Measurements from ENCODE around the gene ARL15.

ARL15 gene

GRCh38 chr5:54146390-54146789 lies 164.0 kb downstream of the ARL15 start:
- DNase-seq = no peak

- DNase-seq = no peak
Observed at GRCh38 chr5:54140247-54140840, 170.0 kb downstream of the ARL15 start.

DNA sequence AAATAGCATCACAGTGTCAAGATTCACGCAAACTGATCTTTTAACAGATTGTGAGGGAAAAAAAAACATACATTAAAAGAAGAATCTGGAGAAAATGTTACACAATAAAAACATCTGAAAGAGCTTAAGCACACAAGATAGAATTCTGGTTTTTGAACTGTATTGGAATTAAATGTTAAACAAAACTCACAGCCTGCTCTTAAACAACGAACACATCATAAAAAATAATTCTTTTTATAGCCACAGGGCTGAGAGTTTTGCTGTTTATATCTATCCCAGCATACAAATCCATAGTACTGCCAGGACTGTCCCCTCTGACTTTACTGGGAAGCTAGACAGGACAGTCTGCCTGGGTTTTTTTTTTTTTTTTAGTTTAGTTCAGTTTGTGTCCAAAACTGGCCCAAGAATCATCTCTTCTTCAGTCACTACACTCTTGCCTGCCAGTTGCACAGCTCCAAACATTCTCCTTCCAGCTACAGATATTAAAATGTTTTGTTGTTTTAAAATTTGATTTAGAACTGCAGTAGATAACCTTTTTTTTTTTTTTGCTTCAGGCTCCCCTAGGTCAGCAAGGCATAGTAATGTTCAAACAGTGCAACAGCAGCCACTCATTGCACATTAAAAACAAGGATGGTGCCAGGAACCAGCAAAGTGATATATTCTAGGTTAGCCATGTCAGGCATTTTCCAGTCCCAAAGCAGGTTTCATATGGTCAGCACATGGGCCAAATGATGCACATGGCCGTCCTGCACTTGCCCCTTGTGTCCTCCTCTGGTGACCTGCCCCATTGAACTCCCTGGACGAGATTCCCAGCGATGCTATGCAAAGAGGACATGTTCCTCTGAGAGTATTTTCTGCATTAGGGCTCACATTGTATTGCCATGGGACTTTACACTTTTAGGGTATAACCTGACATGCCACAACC lies 173.6 kb downstream of the ARL15 start:
- DNase-seq = no peak

DNA sequence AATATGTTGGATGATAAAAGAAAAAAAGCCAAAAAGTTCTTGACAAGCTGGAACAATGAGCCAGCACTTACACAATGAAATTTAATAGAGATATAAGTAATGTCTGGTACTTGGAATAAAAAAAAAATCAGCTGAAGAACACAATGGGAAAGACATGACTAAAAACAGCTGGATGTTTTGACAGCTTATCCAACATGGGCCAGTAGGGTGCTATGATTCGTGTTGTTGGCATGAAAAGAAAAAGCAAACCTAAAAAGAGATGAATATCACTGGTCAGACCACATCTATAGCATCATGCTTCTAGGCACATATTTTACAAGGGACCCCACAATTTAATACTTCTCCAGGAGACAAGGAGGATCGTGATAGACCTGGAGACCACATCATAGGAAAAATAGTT lies 175.3 kb downstream of the ARL15 start:
- DNase-seq = no peak

DNA sequence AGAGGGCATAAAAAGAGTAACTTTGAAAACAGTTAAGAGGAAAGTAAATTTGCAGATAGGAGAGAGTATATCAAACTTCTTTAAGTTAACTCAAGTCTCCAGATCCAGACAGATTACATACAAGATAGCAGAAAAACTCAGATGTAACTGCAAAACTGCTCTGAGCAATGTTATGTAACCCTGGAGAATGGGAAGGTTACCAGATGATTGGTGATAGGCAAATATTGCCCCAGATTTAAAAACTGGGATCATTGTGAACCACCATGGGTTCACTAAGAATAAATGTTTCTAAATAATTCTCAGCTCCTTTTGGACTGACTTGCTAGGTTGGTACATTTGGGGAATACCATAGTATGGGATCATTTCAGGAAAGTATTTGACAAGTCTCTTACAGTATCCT lies 176.5 kb downstream of the ARL15 start:
- DNase-seq = no peak

GRCh38 chr5:54120473-54120872 lies 189.9 kb downstream of the ARL15 start:
- DNase-seq = no peak

DNA sequence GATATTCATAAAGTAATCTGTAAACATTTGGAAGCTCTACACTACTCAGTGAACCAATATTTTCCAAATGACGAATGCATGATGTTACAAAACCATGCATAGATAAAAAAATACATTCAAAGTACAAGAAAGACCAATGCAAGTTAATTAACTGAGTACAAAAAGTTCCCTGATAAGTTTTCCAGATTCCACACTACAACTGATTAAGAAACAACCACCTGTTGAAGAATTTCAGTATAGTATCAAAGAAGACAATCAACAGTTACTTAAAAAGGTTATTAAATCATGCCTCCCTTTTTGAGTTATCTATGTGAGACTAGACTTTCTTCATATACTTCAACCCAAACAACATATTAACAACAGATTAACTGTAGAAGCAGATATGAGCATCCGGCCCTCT lies 192.4 kb downstream of the ARL15 start:
- DNase-seq = no peak

DNA sequence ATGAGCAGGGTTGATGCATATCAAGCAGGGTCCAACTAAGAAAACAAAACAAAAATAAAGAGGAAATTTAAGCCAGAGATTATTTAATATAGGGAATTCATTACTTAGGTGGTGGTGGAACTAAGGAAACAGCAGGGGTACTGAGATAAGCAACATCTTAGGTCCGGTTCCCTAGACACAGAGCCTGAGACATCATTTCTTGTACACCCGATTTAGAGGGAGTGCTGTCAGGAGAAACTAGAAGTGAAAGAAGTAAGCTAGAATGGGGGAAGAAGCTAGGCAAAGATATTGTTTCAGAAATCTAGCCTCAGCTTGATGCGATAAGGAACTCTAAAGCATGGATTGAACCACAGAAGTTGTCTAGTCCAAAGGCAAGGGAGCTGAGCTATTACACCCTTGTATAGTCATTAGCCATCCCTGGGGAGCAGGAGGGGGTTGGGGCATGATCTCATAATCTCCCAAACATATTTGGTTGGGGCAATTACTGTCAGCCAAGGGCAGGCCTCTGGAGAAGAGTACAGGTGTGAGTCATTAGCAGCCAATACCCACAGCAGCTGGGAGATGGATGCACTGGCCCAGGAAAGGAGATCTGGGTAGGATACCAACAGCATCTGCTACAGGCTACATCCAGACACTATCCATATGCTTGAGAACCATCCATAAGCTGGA lies 194.5 kb downstream of the ARL15 start:
- no peak for DNase-seq

- DNase-seq = no peak
Observed at GRCh38 chr5:54113060-54113459, 197.3 kb downstream of the ARL15 start.

DNA sequence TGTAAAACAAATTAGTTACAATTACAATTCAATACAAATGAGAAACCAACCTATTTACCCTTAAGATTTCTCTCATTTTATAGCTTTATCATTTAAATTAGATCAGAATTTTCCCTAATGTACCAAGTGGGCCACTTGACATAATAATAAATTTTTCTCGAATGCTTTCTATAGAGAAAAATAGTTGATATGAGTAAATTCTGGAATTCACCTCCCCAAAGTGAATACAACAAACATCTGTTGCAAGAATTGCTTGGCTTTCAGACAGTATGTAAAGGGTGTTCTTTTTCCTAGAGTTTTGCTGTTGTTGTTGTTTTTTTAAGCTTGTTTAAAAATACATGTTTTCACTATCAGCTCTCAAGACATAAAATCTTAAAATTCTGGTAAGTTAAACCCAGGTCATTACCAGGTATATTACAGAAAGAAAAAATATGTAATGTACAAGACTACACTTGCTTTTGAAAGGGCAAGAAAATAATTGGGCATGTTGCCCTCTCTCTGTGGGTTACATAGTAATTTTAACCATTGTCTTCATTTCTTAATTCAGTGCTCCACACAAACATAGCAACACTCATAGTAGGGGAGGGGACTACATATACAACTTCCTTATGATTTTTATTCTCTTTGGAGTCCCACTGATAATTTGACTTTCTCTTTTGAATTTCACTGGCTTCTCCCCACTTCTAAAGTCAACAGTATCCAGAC lies 200.6 kb downstream of the ARL15 start:
- DNase-seq = no peak

DNA sequence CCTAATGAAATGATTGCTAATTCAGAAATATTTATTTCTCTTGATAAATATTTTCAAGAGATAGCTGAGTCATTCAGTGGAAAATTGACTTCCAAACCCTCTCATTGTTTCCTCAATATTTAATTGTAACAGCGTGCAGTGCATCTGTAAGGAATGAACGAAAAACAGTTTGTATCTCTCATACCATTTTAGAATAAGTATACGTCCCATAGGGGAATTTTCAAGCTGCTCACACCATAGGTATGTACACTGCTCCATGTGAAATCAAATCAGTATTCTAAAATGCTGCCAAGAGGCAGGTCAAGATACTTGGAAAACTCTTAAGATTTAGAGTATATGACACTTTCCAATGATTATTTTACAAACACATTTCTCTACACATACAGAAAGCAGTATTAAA lies 202.2 kb downstream of the ARL15 start:
- DNase-seq = no peak

DNA sequence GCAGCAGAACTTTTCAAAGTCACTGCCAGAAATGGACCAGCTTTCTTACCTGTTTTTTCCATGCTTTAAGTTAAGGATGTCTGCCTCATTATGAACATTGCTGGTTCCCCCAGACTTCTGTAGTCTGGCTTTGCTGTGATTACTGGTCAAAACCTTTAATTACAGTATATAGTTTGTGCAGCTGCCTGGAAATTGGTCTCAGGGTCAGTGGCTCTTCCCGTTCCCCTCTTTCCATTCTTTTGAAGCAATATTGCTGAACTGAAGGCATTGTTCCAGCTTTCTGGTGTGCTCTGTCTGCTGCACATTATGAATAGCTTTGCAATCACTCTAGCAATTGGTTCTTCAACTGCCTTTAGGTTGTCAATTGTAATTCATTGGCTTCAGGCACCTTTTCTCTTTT lies 206.5 kb downstream of the ARL15 start:
- DNase-seq = no peak

DNA sequence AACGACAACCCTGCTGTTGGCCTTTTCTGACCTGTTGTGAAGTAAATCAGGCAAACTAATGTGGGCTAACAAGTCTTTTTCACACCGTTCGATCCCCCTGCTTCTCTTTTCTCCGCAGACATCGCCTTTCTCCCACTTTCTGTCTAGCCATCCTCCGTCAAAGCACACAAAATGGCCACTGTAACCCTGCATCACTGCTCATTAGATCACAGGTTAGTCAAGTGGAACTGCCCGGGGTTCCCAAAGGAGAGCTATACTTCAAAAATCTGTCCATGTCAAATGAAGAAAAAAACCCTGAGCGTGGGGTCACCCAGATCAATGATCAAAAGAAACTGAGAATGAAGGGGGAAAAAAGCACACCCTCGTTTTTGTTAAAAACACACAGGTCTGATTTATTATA lies 212.1 kb downstream of the ARL15 start:
- DNase-seq = no peak

- no peak for DNase-seq
Observed at GRCh38 chr5:54095969-54096368, 214.4 kb downstream of the ARL15 start.

- no peak for DNase-seq
Observed at GRCh38 chr5:54094706-54095105, 215.7 kb downstream of the ARL15 start.

- no peak for DNase-seq
Observed at GRCh38 chr5:54093861-54094260, 216.5 kb downstream of the ARL15 start.

- DNase-seq = no peak
Observed at GRCh38 chr5:54093081-54093492, 217.3 kb downstream of the ARL15 start.

- no peak for DNase-seq
Observed at GRCh38 chr5:54091307-54092130, 218.9 kb downstream of the ARL15 start.

DNA sequence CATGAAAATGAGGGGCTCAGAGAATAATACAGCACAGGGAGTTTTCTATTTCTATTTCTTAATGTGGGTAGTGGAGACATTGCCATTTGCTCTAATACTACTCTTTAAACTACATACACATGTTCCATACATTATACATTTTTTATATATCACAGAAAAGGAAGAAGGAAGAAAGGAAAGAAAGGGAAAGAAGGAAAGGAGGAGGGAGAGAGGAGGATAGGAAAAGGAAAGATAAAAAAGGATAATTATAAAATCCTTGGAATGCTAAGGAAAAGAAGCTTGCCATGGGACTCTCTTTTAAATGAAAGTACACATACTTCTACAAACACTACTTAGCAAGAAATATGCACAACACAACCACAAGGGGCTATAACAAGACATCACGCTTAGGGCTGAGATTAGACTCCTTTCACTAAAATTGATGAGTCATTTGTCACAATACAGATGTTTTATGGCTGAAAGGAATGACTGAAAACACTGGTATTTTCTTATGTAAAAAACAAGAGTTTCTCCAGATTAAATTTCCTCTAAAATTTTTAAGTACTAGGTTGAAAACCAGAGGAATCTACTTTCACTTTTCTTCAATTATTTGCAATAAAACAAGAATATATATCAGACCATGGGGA lies 219.8 kb downstream of the ARL15 start:
- peak in 1 of 2 donors; percentile 20 for DNase-seq

DNA sequence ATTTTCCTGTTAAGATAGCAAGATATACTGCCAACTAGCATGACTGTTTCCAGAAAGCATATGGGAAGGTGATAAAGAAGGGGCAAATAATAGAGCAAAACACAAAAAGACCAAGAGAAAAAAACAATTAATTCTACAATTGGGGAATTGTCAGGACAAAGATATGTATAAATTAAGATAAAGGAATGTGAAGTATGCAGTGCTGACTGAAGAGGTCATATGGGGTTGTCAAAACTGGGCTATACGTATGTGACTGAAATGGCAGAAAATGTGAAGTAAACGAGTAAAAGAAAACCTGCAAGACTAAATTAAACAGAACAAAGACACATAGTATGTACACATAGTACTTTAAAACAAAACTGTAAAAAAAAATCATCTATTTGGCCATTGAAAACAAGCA lies 222.3 kb downstream of the ARL15 start:
- DNase-seq = no peak

GRCh38 chr5:54087436-54087835 lies 222.9 kb downstream of the ARL15 start:
- DNase-seq = no peak

- DNase-seq = no peak
Observed at GRCh38 chr5:54086191-54086590, 224.2 kb downstream of the ARL15 start.
